HG03095 (cell line): Measurements from ENCODE around the gene CYP20A1.
"Not testable (repeated sequence)": the region's sequence is repeated elsewhere in the genome, so short reads cannot be mapped to it uniquely, and the experiment has no call there.

Source experiments
- ATAC-seq: cut with Tn5 transposase; IDR thresholded peaks from one replicate; pipeline ENCODE4 v1.9.1; 2021; ENCODE audit warnings: moderate library complexity; ENCODE audit not compliant: unreplicated experiment

The CYP20A1 gene

DNA sequence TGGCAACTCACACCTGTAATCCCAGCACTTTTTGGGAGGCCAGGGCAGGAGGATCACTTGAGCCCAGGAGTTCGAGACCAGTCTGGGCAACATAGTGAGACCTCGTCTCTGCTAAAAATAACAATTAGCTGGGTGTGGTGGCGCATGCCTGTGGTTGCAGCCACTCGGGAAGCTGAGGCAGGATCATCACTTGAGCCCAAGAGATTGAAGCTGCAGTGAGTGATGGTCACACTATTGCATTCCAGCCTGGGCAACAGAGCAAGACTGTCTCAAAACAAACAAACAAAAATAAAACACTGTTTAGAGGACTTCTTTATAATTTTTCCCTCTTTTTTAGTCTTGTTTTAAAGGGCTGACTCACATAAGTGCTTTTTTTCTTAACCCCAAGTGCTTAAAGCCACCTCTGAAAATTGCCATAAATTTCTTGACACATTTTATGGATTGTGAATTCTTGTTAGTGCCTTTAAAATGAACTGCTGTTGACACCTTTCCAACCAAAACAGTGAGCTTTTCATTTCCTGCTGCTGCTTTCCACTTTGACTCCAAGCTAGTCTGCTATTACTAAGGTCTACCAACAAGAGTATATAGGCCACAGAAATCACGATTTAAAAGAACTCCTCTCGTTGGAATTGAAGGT is 41.7 kb downstream of the CYP20A1 start:
- no peak for ATAC-seq

DNA sequence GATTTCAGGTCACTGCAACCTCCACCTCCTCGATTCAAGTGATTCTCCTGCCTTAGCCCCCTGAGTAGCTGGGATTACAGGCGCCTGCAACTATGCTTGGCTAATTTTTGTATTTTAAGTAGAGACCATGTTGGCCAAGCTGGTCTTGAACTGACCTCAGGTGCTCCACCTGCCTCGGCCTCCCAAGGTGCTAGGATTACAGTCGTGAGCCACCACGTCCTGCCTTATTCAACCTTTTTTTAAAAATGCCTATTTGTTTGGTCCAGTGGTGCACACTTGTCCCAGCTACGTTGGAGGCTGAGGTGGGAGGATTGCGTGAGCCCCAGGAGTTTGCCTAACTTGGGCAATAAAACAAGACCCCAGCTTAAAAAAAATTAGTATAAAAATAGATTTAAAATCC is 43.3 kb downstream of the CYP20A1 start:
- no peak for ATAC-seq

DNA sequence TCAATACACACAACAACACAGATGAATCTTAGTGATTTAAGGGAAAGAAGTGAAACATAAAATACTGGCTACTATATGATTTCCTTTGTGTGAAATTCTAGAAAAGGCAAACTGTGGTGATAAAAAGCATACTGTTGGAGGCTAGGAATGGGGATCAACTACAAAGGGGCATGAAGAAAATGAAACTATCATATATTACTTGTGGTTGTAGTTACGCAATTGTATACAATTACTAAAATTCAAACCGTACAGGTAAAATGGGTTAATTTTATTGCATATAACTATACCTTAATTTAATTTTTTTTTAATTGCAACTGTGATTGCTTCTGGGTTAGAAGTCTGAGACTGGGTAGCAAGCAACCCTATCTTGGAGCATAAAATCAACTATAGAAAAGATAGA is 47.7 kb downstream of the CYP20A1 start:
- ATAC-seq = no peak

DNA sequence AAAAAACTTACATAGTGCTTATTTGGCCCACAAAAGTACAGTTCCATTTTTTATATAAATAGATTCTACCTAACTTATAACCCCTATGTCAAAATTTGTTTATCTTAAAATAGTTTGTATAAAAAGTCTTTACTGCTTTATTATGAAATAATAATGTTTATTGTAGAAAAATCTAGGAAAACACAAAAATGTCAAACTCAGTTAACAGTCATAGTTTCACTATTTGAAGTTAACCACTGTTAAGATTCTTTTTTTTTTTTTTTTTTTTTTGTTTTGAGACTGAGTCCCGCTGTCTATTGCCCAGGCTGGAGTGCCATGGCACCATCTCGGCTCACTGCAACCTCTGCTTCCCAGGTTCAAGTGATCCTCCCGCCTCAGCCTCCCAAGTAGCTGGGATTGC is 62.8 kb downstream of the CYP20A1 start:
- no peak for ATAC-seq

DNA sequence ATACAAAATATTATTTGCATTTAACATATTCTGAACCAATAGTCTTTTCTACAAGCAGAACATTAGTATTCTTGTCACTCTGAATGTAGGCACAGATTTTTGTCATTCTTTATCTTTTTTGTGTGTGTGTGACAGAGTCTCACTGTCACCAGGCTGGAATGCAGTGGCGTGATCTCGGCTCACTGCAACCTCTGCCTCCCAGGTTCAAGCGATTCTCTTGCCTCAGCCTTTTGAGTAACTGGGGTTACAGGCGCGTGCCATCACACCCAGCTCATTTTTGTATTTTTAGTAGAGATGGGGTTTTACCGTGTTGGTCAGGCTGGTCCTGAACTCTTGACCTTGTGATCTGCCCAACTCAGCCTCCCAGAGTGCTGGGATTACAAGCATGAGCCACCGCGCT is 63.8 kb downstream of the CYP20A1 start:
- not testable (repeated sequence) for ATAC-seq

DNA sequence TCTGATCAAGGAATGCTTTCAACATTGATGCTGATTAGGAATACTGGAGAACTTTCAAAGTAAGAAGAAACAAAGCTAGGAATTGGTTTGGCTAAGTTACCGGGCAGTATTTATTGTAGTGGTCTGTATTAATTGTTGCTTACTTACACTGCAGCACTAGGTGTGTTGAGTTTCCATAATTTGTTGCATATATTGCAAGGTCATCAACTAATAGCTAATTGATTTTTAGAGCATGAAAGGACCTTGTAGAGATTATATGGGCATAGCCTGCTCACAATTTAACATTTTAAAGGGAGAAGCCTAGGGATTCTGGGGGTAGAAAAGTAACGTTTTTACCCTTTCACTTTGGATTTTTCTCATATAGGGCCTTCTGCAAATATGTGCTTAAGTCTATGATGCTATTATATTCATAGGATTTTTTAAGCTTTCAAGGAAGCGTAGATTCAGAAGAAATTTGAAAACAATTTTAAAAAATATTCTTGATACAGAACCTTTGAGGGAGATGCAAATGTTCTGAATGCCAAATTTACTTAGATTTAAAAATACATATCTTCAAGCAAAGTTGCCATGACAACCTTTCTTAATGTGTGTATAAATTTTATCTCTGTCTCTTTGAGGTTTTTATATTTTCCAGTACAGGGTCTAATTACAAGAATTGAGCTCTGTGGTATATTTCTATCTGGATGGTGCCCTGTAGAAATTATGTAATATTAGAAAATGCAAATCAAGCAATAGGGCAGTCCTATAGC is 72.0 kb downstream of the CYP20A1 start:
- no peak for ATAC-seq

DNA sequence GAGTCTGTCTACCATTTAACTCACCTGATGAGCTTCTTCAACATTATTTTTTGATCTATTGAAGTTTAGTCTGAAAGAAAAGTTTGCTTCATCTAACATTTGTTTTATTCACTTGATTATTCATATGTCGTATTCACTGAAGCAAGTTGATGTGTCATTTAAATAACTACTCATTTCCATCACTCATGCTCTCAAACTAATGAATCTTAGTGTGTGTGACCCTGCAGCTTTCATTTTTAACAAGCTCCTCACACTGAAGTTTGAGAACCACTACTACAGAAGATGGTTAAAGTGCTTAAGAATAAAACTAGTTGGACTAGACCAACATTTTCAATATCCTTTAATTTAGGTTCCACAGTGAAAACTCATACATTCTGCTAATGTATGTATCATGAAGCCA is 87.5 kb downstream of the CYP20A1 start:
- ATAC-seq = no peak

DNA sequence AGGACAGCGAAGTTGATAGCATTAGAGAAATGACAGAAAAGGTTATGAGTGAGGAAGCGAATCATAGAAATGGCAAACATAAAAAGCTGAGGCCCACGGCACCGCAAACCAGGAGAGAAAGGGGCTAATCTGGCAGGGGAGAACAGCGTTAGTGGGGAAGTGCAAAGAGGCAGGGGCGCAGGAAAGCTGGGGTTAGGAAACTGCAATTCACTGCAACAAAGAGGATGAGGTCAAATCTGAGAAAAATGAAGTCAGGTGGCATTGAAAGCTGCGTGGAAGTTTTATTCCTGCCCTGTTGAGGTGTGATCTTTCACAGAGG is 88.7 kb downstream of the CYP20A1 start:
- no peak for ATAC-seq

DNA sequence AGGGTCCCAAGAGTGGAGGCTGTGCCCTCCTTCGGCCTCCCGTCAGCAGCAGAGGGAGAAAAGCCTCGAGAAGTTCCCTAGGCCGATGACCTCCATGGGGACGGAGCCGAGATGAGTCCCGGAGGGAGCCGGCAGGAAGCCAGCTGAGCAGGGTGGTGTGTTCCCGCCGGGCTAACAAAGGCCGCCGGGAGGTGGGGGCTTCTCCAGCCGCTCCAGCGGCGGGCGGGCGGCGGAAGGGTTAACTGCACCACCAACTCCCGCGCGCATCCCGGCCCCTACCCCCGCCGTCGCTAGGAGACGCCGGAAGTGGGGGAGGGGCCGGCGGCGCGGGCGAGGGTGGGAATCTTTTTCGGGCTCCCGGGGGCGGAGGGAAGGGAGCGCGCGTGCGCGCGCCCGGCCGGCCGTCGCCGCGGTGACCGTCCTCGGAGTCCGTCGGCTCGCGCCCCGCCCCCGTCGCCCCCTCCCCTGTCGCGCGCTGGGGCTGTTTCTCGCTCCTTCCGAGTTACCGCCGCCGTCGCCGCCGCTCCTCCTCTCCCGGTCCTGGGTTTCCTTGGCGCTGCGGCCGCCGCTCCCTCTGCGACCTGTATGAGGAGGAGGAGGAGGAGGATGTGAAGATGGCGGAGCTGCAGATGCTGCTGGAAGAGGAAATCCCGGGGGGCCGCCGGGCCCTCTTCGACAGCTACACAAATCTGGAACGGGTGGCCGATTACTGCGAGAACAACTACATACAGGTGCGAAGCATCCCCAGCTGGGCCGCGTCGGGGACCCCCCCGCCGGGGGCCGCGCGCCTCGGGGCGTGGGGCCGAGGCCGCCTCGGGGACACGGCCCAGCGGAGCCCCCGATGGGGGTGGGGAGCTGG is 89.3 kb downstream of the CYP20A1 start, which contains the start of gene ABI2:
TSS of gene ABI2 (plus strand) at position 494 of the 859 bp plus-strand sequence. CDS start at position 615, 121 bp downstream.
- ATAC-seq = peak; percentile 55

DNA sequence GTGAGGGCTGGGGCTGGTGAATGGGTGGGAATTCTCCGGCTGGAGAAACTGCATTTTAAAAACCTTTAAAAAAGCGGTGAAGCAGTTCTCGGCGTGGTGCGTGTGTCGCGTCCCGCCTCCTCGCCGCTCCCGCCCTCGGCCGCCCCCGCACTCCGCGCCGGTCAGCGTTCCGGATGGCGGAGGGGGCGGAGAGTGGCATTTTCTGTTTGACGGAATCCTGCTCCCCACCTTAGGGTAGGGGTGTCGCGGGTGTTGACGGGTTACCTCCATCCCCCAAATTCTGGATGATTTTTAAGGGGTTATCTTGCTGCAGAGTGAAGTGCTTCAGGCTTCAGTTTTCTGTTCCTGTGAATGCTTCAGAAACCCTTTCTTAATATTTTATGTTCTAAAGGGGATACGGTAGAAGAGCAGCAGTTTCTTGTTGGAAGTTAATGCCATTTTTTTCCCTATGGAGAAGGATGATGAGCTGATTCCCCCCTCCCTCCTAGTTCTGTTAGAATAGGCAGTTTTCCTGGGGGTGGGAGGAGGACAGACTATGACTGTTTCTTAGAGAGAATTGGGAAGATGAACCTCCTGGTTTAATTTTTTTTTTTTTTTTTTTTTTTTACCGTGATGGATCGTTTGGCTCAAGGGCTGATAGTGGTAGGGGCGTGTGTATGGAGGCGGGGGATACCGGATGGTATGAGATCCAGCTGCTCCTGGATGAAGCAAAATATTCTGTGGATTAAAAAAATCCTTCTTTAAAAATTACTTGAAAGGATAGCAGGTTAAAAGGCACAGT is 90.1 kb downstream of the CYP20A1 start:
- ATAC-seq = peak; percentile 51

DNA sequence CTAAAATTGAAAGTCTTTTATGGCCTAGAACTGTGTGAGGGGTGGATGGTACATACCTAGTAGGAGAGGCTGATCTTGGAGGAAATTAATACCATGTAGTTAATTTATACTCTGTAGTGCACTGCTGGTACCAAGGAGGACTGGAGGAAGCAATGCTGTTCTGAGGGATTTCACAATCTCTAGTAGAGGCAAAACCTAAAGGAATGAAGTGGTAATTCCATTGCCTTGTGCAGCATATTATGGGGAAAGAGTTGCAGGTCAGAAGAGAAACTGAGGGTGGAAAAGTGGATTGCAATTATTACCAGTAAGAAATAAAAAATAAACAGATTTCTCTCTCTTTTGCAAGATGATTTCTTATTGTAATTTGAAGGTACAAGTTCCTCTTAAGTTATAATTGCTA is 91.6 kb downstream of the CYP20A1 start:
- ATAC-seq = no peak

DNA sequence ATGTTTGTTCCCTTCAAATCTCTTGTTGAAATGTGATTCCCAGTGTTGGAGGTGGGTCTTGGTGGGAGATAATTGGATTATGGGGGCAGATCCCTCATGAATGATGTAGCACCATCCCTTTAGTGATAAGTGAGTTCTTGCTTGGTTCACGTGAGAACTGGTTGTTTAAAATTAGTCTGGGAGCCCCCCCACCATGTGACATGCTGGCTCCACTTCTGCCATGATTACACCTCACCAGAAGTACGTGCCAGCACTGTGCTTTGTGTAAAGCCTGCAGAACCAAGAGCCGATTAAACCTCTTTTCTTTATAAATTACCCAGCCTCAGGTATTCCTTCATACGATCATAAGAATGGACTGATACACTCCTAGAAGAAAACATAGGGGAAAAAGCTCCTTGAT is 99.5 kb downstream of the CYP20A1 start:
- no peak for ATAC-seq

DNA sequence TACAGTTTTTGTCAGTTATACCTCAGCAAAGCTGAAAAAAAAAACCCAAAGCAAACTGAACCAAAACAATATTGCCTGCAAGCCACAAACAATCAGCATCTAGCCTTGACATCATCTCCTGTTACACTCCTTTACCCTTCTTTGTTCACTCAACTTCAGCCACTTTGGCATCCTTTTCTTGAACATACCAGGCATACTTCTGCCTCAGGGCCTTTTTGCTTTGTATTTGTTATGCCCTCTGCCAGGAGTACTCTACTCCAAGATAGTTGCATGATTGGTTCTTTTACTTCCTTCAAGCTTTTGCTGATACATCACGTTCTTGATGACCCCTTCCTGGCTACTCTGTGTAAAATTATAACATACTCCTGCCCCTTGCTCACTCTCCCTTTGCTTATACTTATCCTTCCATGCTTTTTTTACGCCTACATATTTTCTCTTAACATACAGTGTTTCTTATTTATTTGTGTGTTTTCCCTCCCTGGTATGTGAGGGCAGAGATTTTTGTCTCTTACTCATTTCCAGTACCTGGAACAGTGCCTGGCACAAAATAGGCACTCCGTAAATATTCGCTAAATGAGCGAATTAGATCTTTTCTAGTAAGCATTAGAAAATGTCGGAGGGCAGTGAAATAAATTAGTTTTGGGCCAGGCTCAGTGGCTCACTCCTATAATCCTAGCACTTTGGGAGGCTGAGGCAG is 102.1 kb downstream of the CYP20A1 start:
- ATAC-seq = no peak

DNA sequence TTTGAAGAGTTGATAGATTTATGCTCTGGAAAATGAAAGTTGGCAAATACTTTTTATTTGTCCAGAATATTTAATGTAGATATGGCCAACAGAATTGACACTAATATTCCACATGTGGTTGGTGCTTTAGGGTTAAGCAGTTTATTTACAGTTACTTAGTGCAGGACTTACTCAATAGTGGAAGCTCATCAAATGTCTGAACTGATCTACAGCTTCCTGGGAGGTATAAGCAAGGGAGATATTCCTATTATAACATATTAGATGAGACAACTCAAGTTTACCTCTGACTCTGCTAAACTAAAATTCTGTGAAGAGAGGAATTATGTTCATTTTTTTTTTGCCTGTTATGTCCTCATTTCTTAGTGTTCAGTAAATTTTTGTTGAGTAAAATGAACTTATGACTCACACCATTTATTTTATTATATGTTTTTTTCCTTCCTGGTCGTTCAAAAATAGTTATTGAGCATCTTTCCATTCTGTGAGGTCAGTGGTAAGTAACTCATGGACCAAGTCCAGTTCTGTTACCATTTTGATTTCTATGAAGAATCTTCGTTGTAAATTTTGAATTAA is 103.0 kb downstream of the CYP20A1 start:
- ATAC-seq = no peak

DNA sequence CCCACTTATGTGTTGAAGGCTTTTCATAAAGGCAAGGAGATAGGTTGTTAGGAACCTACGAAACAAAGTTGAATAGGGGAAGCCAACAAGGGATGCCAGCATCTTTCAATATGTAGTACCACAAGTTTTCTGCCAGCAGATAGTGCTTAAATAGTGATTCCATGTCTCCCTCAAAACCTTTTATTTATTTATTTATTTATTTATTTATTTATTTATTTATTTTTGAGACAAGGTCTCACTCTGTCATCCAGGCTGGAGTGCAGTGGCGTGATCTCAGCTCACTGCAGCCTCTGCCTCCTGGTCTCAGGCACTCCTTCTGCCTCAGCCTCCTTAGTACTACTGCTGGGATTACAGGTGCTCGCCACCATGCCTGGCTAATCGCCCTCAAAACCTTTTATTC is 103.6 kb downstream of the CYP20A1 start:
- ATAC-seq = not testable (repeated sequence)

DNA sequence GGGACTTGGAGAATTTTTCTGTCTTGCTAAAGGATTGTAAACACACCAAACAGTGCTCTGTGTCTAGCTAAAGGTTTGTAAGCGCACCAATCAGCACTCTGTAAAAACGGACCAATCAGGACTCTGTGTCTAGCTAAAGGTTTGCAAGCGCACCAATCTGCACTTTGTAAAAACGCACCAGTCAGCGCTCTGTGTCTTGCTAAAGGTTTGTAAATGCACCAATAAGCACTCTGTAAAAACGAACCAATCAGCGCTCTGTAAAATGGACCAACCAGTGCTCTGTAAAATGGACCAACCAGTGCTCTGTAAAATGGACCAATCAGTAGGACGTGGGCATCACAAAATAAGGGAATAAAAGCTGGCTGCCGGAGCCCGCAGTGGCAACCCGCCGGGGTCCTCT is 105.8 kb downstream of the CYP20A1 start:
- no peak for ATAC-seq

DNA sequence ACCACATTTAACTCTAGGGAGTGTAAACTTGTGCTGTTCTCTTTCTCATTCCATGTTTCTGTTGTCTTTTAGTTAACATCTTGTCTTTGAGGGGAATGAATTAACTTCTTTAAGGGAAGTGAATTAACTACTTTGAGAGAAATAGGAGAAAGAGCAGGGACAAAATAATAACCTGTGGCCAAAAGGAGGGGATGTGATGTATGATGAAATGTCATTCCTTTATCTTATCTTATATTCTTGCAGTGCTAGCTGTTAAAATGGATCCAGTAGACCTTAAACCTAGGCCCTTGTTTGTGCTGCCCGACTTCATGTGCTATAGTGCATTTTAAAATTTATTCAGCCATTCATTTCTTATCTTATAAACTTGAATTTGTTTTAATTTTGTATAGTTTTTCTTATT is 107.8 kb downstream of the CYP20A1 start:
- ATAC-seq = no peak

DNA sequence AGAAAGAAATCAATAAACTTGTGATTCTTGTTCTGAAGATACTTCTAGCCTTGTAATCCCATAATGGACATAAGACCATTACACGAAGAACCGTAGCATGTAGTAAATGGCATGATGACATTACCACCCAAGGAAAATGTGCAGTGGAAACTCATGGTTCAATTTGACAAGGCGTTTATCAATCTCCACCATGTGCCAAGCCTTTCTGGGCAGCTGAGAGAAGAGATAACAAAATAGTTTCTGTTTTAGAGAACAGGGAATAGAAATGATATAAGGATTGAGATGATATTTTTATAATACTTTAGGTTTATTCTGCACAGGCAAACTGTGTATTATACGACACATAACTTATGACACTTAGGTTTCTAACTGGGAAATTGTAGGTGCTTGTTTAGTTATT is 108.6 kb downstream of the CYP20A1 start:
- ATAC-seq = no peak

DNA sequence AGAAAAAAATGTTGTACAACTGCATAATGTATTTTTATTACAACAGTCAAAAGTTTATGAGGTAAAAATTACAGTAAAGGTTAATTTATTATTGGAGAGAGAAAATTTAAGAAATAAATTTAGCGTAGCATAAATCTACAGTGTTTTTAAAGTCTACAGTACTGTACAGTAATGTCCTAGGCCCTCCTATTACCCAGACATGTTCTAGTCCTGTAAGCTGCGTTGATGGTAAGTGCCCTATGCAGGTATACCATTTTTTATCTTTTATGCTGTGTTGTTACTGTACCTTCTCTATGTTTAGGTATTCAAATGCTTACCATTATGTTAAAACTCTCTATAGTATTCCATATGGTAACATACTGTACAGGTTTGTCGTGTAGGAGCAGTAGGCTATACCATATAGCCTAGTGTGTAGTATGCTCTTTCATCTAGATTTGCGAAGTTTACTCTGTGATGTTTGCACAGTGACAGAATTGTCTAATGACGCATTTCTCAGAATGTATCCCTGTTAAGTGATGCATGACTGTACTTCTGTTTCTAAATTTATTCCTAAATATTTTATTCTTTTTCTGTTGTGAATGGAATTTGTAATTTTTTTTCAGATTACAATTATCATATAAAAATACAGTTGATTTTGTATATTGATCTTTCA is 113.9 kb downstream of the CYP20A1 start:
- ATAC-seq = no peak

DNA sequence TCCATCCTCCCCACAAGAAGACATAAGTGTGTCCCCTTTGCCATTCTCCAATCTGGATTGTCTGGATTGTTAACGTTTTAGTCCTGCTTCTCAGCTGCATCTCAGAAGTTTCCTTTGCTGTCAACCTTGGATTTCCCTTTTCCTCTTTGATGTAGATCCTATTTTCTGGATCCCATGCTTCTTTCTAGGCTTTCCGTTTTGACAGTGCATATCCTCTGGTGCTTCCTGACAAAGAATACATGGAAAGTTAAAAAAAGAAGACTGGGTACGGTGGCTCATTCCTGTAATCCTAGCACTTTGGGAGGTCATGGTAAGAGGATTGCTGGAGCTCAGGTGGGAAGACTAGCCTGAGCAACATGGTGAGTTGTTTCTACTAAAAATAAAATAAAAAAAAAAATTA is 116.1 kb downstream of the CYP20A1 start:
- no peak for ATAC-seq
